ACC112 (cell line): Measurements from ENCODE around the gene RAB44.
A peak's percentile ranks its signal among the peaks of the same experiment; 100 is the strongest.
"Not testable (repeated sequence)": the region's sequence is repeated elsewhere in the genome, so short reads cannot be mapped to it uniquely, and the experiment has no call there.

ENCODE experiments used
- H2AFZ ChIP-seq: fragments of 200-600 bp; sonication (generic); one replicate; pipeline ENCODE4 v1.6.0; 2017; ENCODE audit warnings: antibody characterized with exemption, low read length; ENCODE audit not compliant: unreplicated experiment
- H3K27ac ChIP-seq: fragments of 200-600 bp; sonication (generic); 2 replicates; pipeline ENCODE4 v1.5.1; 2014; ENCODE audit warnings: low read depth, mild to moderate bottlenecking, antibody characterized with exemption, low read length, moderate library complexity
- H3K27me3 ChIP-seq: fragments of 200-600 bp; sonication (generic); 2 replicates; pipeline ENCODE4 v1.6.1; 2014; ENCODE audit warnings: mild to moderate bottlenecking, antibody characterized with exemption, low read length, moderate library complexity, mixed read lengths; ENCODE audit not compliant: insufficient read depth
- H3K36me3 ChIP-seq: fragments of 200-600 bp; sonication (generic); 2 replicates; pipeline ENCODE4 v1.6.1; 2016; ENCODE audit warnings: mild to moderate bottlenecking, antibody characterized with exemption, low read length, moderate library complexity, mixed read lengths; ENCODE audit not compliant: insufficient read depth
- H3K4me1 ChIP-seq: fragments of 200-600 bp; sonication (generic); one replicate; pipeline ENCODE4 v1.6.1; 2016; ENCODE audit warnings: low read length, mixed read lengths; ENCODE audit not compliant: insufficient read depth, unreplicated experiment, control insufficient read depth
- H3K4me3 ChIP-seq: fragments of 200-600 bp; sonication (generic); 2 replicates; pipeline ENCODE4 v1.5.1; 2014; ENCODE audit warnings: mild to moderate bottlenecking, low read depth, low read length
- H3K79me2 ChIP-seq: fragments of 200-600 bp; sonication (generic); one replicate; pipeline ENCODE4 v1.6.0; 2016; ENCODE audit warnings: low read length; ENCODE audit not compliant: control insufficient read depth, unreplicated experiment, insufficient read depth

The RAB44 gene

DNA sequence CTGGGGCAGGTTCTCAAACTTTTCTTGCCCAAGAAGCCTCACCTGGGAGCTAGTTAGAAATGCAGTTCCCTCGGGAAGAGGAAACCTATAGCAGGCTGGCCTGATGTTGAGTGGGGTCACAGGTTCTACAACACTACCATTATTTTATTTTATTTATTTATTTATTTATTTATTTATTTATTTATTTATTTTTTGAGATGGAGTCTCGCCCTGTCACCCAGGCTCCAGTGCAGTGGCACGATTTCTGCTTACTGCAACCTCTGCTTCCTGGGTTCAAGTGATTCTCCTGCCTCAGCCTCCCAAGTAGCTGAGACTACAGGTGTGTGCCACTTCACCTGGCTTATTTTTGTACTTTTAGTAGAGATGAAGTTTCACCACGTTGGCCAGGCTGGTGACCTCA, 26.4 kb downstream of the RAB44 start:
- not testable (repeated sequence) for H3K4me3 ChIP-seq, H2AFZ ChIP-seq, H3K27ac ChIP-seq, H3K79me2 ChIP-seq, H3K36me3 ChIP-seq, H3K4me1 ChIP-seq, H3K27me3 ChIP-seq

DNA sequence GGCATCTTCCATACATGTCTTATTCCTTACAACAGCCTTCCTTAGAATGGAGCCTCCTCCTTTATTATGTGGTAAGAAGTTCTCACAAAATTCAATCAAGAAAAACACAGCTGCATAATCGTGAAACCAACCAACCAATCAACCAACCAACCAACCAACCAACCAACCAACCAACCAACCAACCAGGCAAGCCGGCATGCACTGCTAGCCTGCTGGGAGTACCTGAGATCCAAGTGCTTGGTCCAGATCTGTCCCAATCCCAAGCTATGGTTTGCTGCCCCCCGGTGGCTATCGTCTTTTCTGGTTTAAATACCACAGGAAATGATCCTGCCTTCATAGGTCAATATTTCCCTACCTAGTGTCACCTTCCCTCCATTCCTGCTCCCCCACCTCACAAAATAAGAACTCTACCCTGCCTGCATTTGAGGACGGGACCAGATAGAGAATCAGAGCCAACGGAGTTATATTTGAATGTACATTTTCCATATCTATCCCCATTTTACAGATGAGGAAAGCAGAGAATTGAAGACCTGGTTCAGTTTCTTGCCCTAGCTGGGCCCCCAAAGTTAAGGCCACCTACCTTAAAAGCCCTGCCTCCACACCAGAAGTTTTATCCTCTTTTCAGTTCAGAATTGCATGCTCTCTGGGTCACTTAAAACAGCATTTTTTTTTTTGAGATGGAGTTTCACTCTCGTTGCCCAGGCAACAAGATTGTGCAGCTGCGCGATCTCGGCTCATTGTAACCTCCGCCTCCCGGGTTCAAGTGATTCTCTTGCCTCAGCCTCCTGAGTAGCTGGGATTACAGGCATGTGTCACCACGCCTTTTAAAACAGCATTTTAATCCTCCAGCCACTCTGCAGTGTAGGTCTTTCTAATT, 27.1 kb downstream of the RAB44 start:
- Histone ChIP-seq H3K36me3 (no peaks in the 10 kb centered on the region), H3K4me1 (no peaks in the 10 kb centered on the region), H3K79me2 (no peaks in the 10 kb centered on the region), H3K27ac (no peak overlapping the region), H3K4me3 (no peak overlapping the region), H3K27me3 (no peaks in the 10 kb centered on the region), H2AFZ (no peak overlapping the region)

DNA sequence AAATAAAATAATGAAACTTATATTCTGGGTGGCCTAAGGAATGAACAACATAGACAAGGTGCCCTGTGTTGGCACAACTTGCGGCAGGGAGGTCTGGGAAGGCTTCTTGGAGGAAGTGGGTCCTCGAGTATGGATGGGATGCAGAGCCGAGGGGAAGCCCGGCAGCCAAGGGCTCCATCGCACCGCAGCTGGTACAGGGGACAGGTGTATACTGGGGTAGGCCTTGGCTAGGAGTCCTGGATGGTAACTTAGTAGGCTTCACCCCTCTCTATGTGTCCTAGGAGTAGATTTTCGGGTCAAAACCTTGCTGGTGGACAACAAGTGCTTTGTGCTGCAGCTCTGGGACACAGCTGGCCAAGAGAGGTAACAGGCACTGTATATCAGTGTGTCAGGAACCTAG, 28.0 kb downstream of the RAB44 start:
- Histone ChIP-seq H3K27ac (no peak overlapping the region), H3K79me2 (no peaks in the 10 kb centered on the region), H3K36me3 (no peaks in the 10 kb centered on the region), H3K27me3 (no peaks in the 10 kb centered on the region), H3K4me1 (no peaks in the 10 kb centered on the region), H2AFZ (no peak overlapping the region), H3K4me3 (no peak overlapping the region)

DNA sequence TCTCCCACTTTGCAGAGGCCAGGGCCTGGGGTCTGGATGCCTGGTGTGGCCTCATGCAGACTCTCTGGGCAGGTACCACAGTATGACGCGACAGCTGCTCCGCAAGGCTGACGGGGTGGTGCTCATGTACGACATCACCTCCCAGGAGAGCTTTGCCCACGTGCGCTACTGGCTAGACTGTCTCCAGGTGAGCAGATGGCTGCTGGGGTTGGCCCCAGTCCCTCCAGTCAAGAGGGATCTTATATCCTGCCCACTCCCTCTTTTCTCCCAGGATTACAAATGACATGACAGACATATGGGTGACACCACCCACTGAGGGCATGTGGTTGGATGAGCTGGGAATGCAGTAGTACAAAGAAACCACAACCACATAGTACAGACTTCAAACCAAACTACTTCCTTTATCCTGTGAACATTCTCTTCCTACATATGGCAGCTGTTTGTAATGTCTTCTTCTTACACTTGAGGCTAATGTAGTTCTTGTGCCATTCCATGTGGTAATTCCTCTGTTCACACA, 29.9 kb downstream of the RAB44 start:
- Histone ChIP-seq H3K79me2 (no peaks in the 10 kb centered on the region), H3K4me3 (no peak overlapping the region), H3K27ac (no peak overlapping the region), H3K36me3 (no peaks in the 10 kb centered on the region), H3K27me3 (no peaks in the 10 kb centered on the region), H3K4me1 (no peaks in the 10 kb centered on the region), H2AFZ (no peak overlapping the region)

- H3K36me3 ChIP-seq = no peaks in the 10 kb centered on the region
- H3K4me1 ChIP-seq = no peaks in the 10 kb centered on the region
- H3K27me3 ChIP-seq = no peaks in the 10 kb centered on the region
- no peak overlapping the region for H3K27ac ChIP-seq
- H2AFZ ChIP-seq = no peak overlapping the region
- H3K4me3 ChIP-seq = no peak overlapping the region
- no peaks in the 10 kb centered on the region for H3K79me2 ChIP-seq
Observed at GRCh38 chr6:36728289-36729160, 30.9 kb downstream of the RAB44 start.

- Histone ChIP-seq H3K36me3 (no peaks in the 10 kb centered on the region), H3K4me3 (no peak overlapping the region), H3K4me1 (no peaks in the 10 kb centered on the region), H2AFZ (peak overlapping the region; percentile 14), H3K27me3 (no peaks in the 10 kb centered on the region), H3K79me2 (no peaks in the 10 kb centered on the region), H3K27ac (no peak overlapping the region)
Observed at GRCh38 chr6:36729161-36729524, 31.5 kb downstream of the RAB44 start.

- H3K4me3 ChIP-seq = no peak overlapping the region
- H3K27me3 ChIP-seq = no peaks in the 10 kb centered on the region
- H3K79me2 ChIP-seq = no peaks in the 10 kb centered on the region
Observed at GRCh38 chr6:36730424-36731380, 33.1 kb downstream of the RAB44 start.

GRCh38 chr6:36731622-36732310, 34.1 kb downstream of the RAB44 start:
- H3K79me2 ChIP-seq = no peaks in the 10 kb centered on the region
- no peak overlapping the region for H3K27ac ChIP-seq
- H3K36me3 ChIP-seq = no peaks in the 10 kb centered on the region
- H2AFZ ChIP-seq = no peak overlapping the region
- no peaks in the 10 kb centered on the region for H3K27me3 ChIP-seq
- no peak overlapping the region for H3K4me3 ChIP-seq
- H3K4me1 ChIP-seq = peaks cover 20% of the 10 kb centered on the region

More at GRCh38 chr6:36730424-36731380, 33.1 kb downstream of the RAB44 start:
- Histone ChIP-seq H3K36me3 (no peaks in the 10 kb centered on the region), H2AFZ (no peak overlapping the region), H3K4me1 (peaks cover 13% of the 10 kb centered on the region), H3K27ac (no peak overlapping the region)

GRCh38 chr6:36733300-36733699, 35.7 kb downstream of the RAB44 start:
- Histone ChIP-seq H3K27ac (no peak overlapping the region), H3K27me3 (no peaks in the 10 kb centered on the region), H2AFZ (no peak overlapping the region), H3K79me2 (no peaks in the 10 kb centered on the region), H3K4me3 (no peak overlapping the region), H3K36me3 (no peaks in the 10 kb centered on the region), H3K4me1 (peaks cover 20% of the 10 kb centered on the region)
